Activated T-cell treated with anti-CD3 and anti-CD28 coated beads, Interleukin-2, amount 50 U/mL, for 72 hours (primary cell): ENCODE data around the gene ULK4. TPM values are rescaled to one million over a fixed set of nuclear protein-coding genes. Genes with fewer than 3 reads are reported as not detected.
A peak's percentile ranks its signal among the peaks of the same experiment; 100 is the strongest.
"Not testable (repeated sequence)": the region's sequence is repeated elsewhere in the genome, so short reads cannot be mapped to it uniquely, and the experiment has no call there.

ENCODE experiments used
- ATAC-seq, 2 donors: fragments of 150-1000 bp; cut with Tn5 transposase; replicated peaks in 1 of 2; 2 replicates each; pipeline ENCODE4 v1.10.0; 2021; ENCODE audit warnings: moderate library complexity in 2 of 2, mild to moderate bottlenecking in 1 of 2
- DNase-seq, 2 donors: peaks; one replicate each; pipeline ENCODE4 v3.0.0; 2021 to 2022; ENCODE audit warnings: mixed read lengths in 1 of 2
- H3K27ac Mint-ChIP-seq: one replicate; pipeline ENCODE4 v1.8.0; 2022; ENCODE audit warnings: mild to moderate bottlenecking, moderate library complexity, mixed read lengths
- H3K27me3 Mint-ChIP-seq: one replicate; pipeline ENCODE4 v1.8.0; 2022; ENCODE audit warnings: low read depth, mixed read lengths
- H3K36me3 Mint-ChIP-seq, 2 donors: one replicate each; pipeline ENCODE4 v1.8.0; 2022; ENCODE audit warnings: mixed read lengths in 2 of 2, mild to moderate bottlenecking in 1 of 2; ENCODE audit not compliant: insufficient read depth in 2 of 2
- H3K4me1 Mint-ChIP-seq: one replicate; pipeline ENCODE4 v1.8.0; 2022; ENCODE audit warnings: low read depth, mixed read lengths
- H3K4me3 Mint-ChIP-seq, 2 donors: one replicate each; pipeline ENCODE4 v1.8.0; 2022; ENCODE audit warnings: mild to moderate bottlenecking in 2 of 2, mixed read lengths in 2 of 2, moderate library complexity in 2 of 2
- H3K9me3 Mint-ChIP-seq, 2 donors: one replicate each; pipeline ENCODE4 v1.8.0; 2022; ENCODE audit warnings: mixed read lengths in 2 of 2
- total RNA-seq, 2 donors: library from RNA; stranded (reverse); gene quantifications; one replicate each; pipeline ENCODE4 v1.2.3, GENCODE V29; 2022

Gene ULK4
- total RNA-seq, 2 donors from 2014 or later: 8.0 to 11.1 TPM

- no peaks in the 10 kb centered on the region for H3K4me1 Mint-ChIP-seq
- H3K9me3 Mint-ChIP-seq: no peaks in the 10 kb centered on the region
- no peak for DNase-seq
- H3K36me3 Mint-ChIP-seq: no peaks in the 10 kb centered on the region
- no peaks in the 10 kb centered on the region for H3K27me3 Mint-ChIP-seq
- H3K27ac Mint-ChIP-seq: no peak overlapping the region
- H3K4me3 Mint-ChIP-seq: no peak overlapping the region
- no peak for ATAC-seq
These were observed 256.0 kb downstream of the ULK4 start for GRCh38 chr3:41705893-41706292.

GRCh38 chr3:41701191-41701698 is 260.7 kb downstream of the ULK4 start:
- DNase-seq: no peak
- H3K4me3 Mint-ChIP-seq: no peak overlapping the region
- H3K36me3 Mint-ChIP-seq: no peaks in the 10 kb centered on the region
- no peaks in the 10 kb centered on the region for H3K9me3 Mint-ChIP-seq
- H3K4me1 Mint-ChIP-seq: no peaks in the 10 kb centered on the region
- H3K27me3 Mint-ChIP-seq: no peaks in the 10 kb centered on the region
- H3K27ac Mint-ChIP-seq: peak overlapping the region; percentile 19
- no peak for ATAC-seq

DNA sequence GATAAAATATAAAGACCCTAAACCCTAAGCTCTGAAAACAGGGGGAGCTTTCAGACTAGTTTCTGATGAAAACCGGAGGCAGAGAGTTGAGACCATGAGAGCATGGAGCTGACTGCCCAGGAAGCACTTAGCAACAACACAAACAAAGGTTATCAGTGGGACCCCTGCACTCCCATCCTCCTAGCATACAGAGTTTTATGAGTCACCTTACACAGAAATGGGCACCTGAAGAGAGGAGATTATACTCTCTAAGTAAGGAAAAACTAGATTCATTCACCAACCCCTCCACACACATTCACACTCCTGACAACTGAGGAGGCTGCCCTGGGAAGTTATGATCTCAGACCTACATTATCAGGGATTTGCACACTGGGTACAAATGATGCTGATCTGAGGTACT is 261.7 kb downstream of the ULK4 start:
- Mint-ChIP-seq H3K9me3 (no peaks in the 10 kb centered on the region), H3K36me3 (no peaks in the 10 kb centered on the region), H3K4me1 (no peaks in the 10 kb centered on the region), H3K4me3 (no peak overlapping the region), H3K27ac (no peak overlapping the region), H3K27me3 (no peaks in the 10 kb centered on the region)
- ATAC-seq (no peak), DNase-seq (no peak)

DNA sequence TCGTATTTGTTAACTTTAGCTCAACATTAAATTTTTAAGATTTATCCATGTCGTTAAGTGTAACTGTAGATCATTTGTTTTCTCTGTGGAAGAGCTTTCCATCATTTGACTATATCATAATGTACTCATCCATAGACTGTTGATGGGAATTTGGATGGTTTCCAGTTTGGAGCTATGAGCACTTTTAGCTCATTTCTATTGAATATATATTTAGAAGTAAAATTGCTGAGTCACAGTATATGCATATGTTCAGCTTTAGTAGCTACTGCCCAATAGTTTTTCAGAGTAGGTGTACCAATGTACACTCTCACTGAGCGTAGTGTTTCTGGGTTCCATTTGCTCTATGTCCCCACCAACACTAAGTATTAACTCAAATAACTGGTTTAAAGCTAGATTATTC is 263.0 kb downstream of the ULK4 start:
- H3K36me3 Mint-ChIP-seq: no peaks in the 10 kb centered on the region
- DNase-seq (no peak), ATAC-seq (no peak)
- H3K27ac Mint-ChIP-seq: no peak overlapping the region
- H3K27me3 Mint-ChIP-seq: no peaks in the 10 kb centered on the region
- H3K9me3 Mint-ChIP-seq: no peaks in the 10 kb centered on the region
- no peaks in the 10 kb centered on the region for H3K4me1 Mint-ChIP-seq
- H3K4me3 Mint-ChIP-seq: no peak overlapping the region

DNA sequence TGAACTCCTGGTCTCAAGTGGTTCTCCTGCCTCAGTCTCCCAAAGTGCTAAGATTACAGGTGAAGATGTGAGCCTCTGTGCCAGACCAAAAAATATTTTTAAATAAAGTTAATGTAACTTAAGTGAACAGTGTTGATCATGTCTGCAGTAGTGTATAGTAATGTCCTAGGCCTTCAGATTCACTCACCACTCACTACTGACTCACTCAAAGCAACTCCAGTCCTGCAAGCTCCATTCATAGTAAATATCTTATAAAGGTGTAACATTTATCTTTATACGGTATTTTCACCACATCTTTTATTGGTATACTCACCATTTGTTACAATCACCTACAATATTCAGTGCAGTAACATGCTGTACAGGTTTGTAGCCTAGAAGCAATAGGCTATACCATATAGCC is 264.2 kb downstream of the ULK4 start:
- Mint-ChIP-seq H3K36me3 (no peaks in the 10 kb centered on the region), H3K4me3 (no peak overlapping the region), H3K27me3 (no peaks in the 10 kb centered on the region), H3K27ac (no peak overlapping the region), H3K9me3 (no peaks in the 10 kb centered on the region), H3K4me1 (no peaks in the 10 kb centered on the region)
- DNase-seq: no peak
- ATAC-seq: no peak

- not testable (repeated sequence) for H3K27ac Mint-ChIP-seq, H3K36me3 Mint-ChIP-seq, H3K9me3 Mint-ChIP-seq, H3K27me3 Mint-ChIP-seq, H3K4me1 Mint-ChIP-seq, ATAC-seq, H3K4me3 Mint-ChIP-seq
- peak in 1 of 2 donors; percentile 2 for DNase-seq
These were observed 266.1 kb downstream of the ULK4 start for GRCh38 chr3:41695806-41696205.

GRCh38 chr3:41693799-41694198 is 268.1 kb downstream of the ULK4 start:
- peaks cover 0 to 2% of the 10 kb centered on the region in 2 donors for H3K9me3 Mint-ChIP-seq
- H3K4me3 Mint-ChIP-seq: no peak overlapping the region

GRCh38 chr3:41690766-41691563 is 270.9 kb downstream of the ULK4 start:
- no peak overlapping the region for H3K4me3 Mint-ChIP-seq
- no peaks in the 10 kb centered on the region for H3K4me1 Mint-ChIP-seq
- peaks cover 3 to 4% of the 10 kb centered on the region in 2 donors for H3K36me3 Mint-ChIP-seq
- peaks cover 0 to 2% of the 10 kb centered on the region in 2 donors for H3K9me3 Mint-ChIP-seq
- DNase-seq: no peak
- no peaks in the 10 kb centered on the region for H3K27me3 Mint-ChIP-seq
- ATAC-seq: no peak
- no peak overlapping the region for H3K27ac Mint-ChIP-seq

More at GRCh38 chr3:41693799-41694198, 268.1 kb downstream of the ULK4 start:
- no peaks in the 10 kb centered on the region for H3K4me1 Mint-ChIP-seq
- DNase-seq (no peak), ATAC-seq (no peak)
- no peak overlapping the region for H3K27ac Mint-ChIP-seq
- H3K27me3 Mint-ChIP-seq: no peaks in the 10 kb centered on the region
- peaks cover 3 to 4% of the 10 kb centered on the region in 2 donors for H3K36me3 Mint-ChIP-seq

DNA sequence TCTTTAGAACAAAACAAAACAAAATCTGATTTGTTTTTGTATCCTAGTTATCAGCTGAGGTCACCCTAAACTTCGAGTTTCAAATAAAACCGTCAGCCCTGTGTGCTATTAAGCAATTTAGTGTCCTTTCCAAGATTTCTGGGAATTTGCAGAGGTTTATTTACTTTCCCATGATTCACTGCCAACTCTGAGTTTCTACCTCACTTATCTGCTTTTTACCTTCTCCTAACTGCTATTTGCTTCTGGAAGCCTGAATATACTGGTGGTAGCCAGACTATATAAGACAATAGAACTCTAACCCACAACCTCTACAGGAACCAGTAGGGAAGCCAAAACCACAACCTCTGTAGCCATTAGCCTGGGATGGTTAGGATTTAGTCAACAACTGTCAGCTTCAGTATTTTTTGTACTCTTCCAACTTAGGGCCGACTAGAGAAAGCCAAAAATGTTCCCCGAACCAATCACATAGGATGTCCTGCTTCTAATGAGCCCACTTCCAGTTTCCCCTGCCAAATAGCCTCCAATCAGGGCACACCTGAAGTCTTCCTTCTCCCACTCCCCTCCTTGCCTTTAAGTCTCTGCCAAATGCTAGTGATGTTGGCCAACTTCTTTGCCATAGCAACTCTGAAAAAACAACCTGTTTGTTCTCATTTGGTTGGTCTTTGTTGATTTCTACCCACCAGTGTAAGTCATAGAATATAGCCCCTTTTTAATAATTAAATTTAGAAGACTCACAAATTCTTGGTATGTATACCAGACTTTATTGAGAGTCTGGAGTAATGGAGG is 273.1 kb downstream of the ULK4 start:
- Mint-ChIP-seq H3K36me3 (peaks cover 3 to 4% of the 10 kb centered on the region in 2 donors), H3K27me3 (no peaks in the 10 kb centered on the region), H3K4me3 (no peak overlapping the region), H3K9me3 (peaks cover 1 to 4% of the 10 kb centered on the region in 2 donors), H3K27ac (no peak overlapping the region), H3K4me1 (no peaks in the 10 kb centered on the region)
- DNase-seq (no peak), ATAC-seq (no peak)

- H3K4me3 Mint-ChIP-seq: no peak overlapping the region
- H3K36me3 Mint-ChIP-seq: no peaks in the 10 kb centered on the region
- H3K4me1 Mint-ChIP-seq: no peaks in the 10 kb centered on the region
- peaks cover 1 to 4% of the 10 kb centered on the region in 2 donors for H3K9me3 Mint-ChIP-seq
- no peak overlapping the region for H3K27ac Mint-ChIP-seq
- DNase-seq (no peak), ATAC-seq (no peak)
- H3K27me3 Mint-ChIP-seq: no peaks in the 10 kb centered on the region
These were observed 276.8 kb downstream of the ULK4 start for GRCh38 chr3:41684797-41685735.

- Mint-ChIP-seq H3K4me1 (no peaks in the 10 kb centered on the region), H3K36me3 (no peaks in the 10 kb centered on the region), H3K27ac (no peak overlapping the region), H3K27me3 (no peaks in the 10 kb centered on the region), H3K4me3 (no peak overlapping the region), H3K9me3 (peaks cover 1 to 2% of the 10 kb centered on the region in 2 donors)
- ATAC-seq: no peak
- DNase-seq: no peak
These were observed 278.1 kb downstream of the ULK4 start for GRCh38 chr3:41683666-41684350.

- no peak overlapping the region for H3K4me3 Mint-ChIP-seq
These were observed 278.9 kb downstream of the ULK4 start for GRCh38 chr3:41682996-41683395.

More at GRCh38 chr3:41682996-41683395, 278.9 kb downstream of the ULK4 start:
- Mint-ChIP-seq H3K36me3 (no peaks in the 10 kb centered on the region), H3K9me3 (peaks cover 1 to 2% of the 10 kb centered on the region in 2 donors), H3K4me1 (no peaks in the 10 kb centered on the region), H3K27me3 (no peaks in the 10 kb centered on the region), H3K27ac (no peak overlapping the region)
- ATAC-seq: no peak
- no peak for DNase-seq
